HG03280 (cell line): ENCODE data around the gene TENT5C.

Source experiments
- ATAC-seq: cut with Tn5 transposase; IDR thresholded peaks from one replicate; pipeline ENCODE4 v1.9.1; 2021; ENCODE audit warnings: mild to moderate bottlenecking, moderate library complexity; ENCODE audit not compliant: unreplicated experiment

TENT5C gene

DNA sequence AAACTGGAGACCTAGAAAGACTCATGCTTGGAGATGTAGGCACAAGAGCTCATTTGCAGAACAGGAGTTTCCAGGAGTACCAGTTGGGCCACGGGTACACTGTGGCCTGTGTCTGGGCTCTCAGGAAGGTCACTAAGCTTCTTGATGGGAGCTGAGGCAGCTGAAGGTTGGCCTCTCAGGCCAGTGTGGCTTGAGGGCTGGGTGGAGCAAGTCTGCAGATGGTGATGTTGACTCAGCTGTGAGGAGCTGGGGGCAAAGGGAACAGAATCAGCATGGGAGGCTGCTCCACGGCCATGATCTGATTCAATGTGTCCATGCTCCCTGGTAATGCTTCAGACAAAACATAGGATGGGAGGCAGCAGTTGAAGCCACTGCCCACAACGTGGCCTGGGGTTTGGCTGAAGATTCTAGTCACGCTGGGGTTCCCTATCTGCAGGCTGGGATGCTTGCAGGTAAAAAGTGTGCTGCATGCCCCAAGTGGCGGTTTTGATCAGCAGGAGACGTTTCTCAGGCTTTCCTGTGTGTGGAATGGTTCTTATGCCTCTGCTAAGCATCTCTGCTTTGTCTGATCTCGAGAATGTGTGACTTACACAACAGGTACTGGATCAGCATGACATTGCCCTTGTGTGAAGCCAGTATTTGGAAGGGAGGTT is 15.4 kb upstream of the TENT5C start:
- ATAC-seq: no peak

DNA sequence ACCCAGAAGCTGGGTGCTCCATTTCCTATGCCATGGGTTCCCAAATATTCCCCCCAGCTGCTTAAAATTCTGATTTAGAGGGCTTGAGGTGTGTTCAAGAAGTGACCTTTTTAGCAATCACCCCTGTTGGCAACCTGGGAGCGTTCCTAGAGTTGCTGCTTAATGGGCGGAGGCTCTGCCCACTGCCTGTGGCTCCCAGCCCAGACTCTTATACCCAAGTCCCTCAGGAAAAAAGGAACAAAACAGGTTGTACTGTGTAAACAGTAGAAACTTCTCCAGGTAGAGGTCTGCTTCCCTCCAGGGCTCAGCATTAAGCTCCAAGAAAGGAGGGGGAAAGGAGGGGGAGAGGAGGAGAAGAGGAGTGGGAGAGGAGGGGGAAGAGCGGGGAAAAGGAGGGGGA is 14.6 kb upstream of the TENT5C start:
- no peak for ATAC-seq

DNA sequence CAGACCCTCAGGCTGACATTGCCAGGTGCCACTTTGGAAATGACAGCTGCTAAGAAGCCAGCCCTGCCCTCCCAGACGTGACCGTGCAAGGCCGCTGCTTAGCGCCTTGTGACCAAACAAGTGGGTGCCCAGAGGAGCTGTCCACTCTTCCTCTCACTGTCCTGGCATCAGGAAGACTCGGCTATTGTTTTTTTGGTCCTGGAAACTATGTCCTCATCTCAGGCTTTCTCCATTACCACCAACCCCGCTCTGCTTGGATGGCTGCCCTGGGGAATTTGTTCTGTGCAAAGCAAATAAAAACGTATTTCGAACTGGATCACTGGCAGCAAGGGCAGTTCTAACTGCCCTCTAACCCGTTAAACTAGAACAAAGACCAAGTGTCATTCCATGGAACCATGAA is 13.7 kb upstream of the TENT5C start:
- ATAC-seq: no peak

DNA sequence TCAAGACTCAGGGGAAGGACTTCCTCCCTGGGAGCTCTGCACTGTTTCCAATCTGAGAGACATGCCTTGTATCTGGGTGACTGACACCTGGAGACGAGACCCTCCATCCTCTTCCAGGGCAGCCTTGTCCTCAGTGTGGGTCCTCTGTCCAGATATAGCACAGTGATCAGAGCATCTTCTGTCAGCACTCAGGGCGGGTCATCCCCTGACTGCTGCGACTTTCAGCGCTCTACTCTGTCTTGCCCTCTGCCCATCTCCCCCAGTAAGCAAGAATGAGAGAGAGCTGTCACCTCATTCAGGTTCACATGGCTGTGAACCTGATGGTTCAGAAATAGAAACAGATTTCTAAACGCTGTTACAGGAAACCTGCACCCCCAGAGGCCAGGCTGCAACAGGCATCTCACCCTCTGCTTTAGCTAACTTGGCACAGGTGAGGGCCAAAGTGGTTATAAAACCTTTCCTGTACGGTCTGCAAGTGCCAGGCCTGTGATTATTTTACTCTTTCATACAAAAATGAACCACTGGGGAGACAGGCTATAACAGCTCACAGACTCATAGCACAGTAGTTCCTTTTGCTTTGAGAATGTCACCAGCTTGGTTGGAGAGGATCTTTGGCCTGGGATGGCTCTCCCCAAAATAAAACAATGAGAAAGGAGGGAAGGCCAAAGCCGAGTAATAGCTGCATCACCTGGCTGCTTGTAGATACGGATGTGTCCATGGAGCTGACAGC is 11.4 kb upstream of the TENT5C start:
- ATAC-seq: no peak

DNA sequence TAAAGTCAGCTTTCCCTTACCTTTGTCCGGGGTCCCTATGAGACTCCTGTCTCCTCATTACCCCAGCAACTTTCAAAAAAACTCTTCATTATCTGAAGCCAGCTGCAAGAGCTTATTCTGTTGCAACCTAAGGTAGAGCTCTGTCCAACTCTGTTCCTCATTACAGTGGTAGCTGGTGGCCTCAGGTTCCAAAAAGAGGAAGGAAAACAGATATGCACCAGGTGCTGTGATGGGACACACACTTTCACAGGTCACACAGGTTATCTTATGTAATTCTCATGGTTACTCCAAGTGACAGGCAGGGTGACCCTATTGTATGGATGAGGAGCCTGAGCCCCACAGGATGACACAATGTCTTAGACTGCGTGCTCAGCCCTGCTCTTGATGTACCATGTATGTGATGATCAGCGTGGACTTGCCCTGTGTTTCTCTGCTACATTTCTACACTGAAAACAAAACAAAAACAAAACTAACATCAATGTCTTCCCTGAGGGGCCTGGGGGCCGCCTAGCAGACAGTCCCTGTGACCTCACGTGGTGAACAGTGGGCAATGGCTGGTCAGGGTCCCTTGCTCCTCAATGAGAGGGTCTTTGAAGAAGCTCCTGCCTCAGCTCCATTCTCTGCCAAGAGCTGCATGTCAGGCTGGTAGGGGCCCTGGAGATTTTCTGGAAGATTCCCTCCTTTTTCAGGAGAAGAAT is 9.7 kb upstream of the TENT5C start:
- no peak for ATAC-seq

DNA sequence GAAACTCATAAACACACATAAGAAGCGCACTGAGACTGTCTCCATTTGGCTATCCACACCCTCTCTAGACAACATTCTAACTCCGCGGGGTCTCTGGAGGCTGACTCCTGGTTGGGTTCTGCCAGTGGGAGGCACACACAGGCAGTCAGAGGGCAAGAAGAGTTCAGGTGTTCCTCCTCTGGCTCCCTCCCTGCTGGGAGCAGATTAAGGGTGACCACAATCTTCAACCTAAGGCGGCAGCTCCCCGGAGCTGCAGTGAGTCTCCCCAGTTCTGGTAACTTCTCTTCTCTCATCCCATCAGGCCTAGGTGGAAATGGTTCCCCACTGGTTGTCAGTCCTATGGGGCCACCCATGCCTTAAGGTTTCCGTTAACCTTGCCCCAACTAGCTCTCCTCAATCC is 7.4 kb upstream of the TENT5C start:
- ATAC-seq: no peak

DNA sequence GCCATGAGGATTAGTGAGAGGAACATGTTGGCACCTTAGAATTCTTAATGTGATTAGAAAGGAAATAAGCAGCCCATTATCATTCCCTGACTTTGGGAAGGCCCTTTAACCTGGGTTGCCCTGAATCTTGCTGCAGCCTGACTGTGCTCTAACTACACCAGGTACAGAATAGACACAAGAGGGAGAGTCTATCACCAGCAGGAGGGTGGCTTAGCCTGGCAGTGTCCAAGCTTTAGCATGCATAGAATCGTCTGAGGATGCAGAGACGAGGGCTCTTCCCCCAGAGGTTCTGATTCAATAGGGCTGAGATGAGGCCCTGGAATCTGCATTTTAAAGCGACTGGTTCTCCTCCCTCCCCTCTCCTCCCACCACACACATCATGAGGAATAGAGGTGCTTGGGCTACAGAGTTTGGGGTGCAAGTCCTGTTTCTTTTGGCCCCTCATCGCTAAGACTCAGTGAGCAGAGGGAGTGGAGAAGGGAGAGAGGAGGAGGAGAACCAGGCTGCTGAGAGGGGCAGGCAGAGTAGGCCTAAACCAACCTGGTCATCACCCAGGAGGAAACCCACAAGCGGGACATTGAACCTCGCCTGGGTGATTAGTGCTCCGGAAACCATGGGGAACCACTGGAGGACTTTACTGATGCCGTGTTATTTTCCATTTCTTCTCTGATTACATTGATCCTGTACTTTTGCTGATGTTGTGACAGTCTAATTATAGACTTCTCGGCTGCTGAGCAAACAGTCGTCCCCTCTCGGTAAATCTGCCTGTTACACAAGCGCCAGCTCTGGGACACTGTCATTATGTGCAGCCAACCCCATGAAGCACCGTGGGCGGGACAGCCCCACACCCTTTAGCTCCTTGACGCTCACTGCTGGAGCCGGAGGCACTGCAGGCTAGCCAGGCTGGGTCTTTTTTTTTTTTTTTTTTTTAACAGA is 6.3 kb upstream of the TENT5C start:
- no peak for ATAC-seq

DNA sequence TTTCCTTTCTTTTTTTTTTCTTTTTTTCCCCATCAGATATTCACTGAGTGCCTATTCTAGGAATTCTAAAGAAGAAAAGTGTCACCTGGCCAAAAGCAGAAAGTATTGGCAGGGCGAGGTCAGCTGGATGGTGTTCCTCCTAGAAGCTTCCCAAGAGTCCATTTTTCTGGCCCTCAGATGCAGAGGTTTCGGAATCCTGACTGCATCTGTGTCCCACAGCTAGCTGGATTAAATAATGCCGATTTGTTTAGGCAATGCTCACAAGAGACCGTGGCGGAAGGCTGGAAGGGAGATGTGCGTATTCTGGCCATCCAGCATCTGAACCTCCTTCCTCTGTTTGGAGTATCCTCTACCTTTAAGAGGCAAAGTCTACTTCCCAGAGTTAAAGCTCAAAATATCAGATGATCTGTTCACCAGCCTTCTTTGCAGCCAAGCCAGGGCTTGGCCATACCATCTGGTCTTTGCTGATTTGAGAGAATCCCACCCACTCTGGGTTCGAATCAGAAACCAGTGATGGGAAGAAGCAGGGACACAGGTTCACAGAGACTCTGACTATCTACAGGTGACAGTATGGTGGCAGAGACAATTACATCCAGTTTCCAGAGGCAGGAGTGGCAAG is 5.4 kb upstream of the TENT5C start:
- no peak for ATAC-seq

DNA sequence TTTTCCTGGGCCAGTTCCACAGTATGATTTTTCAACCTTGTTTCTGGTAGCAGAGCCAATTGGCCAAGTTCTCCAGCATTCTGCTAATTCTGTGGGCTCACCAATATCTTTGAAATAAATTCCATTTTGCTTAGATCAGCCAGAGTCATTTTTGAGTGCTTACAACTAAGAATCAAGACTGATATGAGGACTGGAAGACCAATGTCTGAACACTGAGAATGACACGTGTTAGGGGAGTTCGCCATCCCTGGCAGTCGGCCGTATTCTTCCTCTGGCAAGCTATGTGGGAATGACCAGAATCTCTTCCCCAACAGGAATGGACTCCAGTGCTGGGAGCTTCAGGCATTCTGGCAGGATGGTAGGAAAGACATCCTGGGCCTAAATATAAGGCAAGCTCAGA is 4.9 kb upstream of the TENT5C start:
- ATAC-seq: no peak

DNA sequence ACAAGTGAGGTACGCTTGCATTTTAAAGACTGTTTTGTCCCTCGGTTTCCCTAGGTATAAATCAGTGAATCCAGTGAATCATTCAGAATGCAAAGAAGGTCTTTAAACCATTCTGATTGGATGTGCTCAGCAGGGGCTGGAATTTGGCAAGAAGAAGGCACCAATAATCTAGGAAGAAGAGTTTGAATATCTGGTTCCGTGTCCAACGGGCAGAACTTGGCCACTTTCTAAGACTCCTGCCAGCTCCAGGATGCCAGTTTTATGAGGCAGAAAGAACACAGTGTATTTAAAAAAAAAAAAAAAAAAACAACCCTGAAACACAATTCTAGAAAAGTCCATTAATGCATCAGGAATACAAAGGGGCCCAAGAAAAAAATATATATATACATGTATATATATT is 3.0 kb upstream of the TENT5C start:
- ATAC-seq: no peak

DNA sequence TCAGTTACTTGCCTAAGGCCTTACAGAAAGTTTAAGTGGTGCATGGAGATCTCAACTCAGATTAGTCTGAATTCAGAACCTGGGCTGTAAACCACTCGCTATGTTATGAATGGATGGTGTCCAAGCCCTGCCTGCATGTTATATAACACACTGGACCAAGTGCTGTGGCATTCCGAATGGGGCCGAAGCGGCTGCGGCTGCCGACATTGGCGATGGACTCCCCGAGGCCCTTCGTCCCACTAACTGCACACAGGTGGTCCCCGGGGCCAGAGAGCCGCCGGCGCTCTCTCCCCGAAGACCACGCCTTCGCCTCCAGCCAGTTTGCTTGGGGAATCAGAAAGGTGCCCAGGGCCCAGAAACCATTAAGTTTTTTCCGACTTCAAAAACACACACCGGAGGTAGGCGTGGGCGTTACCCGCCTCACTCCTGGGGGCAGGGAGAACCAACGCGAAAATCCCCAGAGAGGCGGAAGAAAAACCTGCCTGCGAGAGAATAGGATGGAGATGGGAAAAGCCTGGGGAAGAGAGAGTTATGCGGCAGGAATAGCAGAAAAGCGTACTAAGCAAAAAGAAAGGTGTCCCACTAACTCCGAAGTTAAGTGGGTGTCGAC is 579 bp upstream of the TENT5C start:
- peak; percentile 31 for ATAC-seq

DNA sequence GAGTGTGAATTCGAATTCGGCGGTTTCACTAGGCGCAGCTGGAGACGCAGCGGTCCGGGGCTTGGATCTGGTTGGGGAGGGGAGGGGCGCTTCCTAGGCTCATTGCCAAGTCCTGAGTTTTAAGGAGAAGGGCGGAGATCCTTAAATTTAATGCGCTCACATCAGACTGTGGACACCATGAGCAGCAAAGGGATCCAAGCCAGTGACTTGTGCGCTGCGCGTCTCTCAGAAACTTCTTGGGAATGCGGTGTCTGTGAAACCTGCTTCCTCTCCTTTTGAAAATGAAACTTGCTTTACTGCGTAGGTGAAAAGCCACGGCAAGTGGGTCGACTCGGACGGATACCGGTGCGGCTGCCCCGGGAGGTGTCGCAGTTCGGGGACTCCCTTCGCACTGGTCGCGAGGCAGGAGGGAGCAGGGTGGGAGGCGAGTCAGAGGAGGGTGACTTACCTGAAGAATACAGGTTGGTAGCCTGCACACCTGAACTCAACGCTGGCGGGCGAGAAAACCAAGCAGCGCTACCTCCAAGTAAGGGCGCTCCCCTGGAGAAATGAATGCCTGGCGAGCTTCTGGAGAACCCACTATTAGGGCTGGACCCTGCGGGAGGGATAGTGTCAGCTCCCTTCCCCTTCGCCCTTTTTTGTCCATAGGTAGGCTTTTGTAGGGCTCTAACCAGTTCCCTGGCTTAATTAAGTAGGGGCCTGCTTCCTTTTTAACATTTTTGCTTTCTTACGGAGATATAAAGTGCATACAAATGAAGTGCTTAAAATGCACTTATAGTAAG is 992 bp downstream of the TENT5C start:
- ATAC-seq: no peak

DNA sequence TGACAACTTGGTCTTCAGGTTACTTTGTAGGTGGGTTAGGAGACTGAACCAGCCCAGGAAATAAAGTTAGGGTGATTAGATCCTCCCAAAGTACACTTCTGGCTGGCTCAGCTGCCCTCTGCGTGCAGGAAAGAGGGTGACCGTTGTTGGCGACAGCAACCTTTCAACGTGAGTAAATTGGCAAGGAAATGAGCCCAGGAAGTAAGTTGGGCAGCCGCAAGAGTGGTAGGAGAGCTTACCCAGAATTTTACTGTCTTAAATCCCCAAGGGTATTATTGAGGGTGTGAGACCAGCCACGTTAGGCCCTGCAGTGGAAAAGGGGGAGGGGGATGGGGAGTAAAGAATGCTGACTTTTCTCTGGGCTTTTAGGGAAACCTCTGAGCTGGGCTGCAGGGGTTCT is 1.6 kb downstream of the TENT5C start:
- ATAC-seq: no peak

DNA sequence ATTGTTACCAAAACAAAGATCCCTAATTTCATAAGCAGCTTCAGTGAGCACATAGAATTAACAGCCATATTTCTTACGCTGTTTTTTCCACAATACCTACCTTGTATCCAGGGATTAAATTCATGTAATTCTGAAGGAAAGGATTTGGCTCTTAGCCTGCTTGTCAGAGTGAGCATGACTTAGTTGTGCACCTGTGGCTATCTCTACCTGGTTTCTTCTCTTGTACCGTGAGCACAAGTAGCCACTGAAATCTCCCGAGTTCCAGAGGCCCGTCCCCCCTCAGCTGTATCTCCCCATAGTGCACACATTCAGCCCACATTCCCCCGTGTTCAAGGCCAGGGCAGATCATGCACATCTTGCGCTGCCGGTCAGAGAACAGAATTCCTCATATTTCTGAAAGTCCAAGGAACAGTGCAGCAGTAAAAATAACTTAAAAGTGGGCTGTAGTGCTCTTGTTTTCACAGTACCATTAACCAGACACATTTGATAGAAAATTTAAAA is 2.3 kb downstream of the TENT5C start:
- ATAC-seq: no peak

DNA sequence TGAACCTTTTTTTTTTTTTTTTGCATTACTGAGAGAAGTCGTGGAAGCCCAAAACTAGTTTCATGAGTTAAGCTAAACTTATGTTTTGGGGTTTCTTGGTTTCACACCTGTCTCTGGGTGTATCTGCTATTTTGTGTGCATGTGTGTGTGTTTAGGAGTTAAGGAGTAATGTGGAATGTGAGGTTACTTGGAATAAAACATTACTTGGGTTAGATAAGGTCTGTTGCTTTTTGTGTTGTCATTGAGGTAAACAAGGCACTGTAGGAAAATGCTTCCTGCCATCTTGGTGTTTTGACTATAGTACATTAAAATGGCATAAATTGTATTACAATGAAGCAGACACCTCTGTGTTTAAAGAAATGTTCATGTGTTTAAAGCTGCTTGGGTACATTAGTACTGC is 2.9 kb downstream of the TENT5C start:
- ATAC-seq: no peak

DNA sequence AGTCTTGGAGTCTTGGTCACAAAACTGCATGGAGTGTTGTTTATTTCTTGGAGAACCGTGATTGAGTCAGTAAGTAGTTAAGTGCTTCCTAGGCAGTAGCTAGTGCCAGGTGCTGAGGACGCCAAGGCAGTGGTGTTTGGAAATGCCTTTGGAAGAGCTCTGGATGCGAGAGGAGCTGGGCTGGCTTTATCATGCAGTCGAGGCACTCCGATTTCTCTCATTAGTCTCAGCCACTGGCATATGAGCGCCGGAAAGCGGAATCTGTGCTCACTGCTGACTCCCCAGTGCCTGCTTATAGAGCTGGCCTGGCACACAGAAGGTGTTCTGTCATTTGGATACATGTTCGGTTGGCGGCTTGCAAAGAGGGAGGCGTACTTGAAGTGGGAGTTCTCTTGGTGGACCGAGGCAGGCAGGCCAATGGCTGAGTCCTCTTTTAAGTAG is 3.6 kb downstream of the TENT5C start:
- ATAC-seq: no peak

DNA sequence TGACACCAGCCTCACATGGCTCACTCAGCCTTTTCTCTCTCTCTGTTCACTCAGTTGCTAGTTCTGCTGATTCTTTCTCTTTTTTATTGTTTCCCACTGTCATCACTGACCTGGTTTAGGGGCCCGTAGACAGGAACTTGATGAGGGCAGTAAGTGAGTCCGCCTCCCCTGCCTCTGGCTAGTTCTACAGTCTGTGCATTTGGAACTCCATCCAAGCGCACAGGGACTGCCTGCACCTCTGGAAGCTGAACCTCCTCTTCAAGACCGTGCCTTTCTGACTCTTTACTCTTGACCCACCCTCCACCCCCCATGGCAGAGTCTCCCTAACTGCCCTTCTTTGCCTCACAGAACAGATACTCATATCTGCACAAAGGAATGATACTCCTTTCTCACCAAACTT is 4.2 kb downstream of the TENT5C start:
- ATAC-seq: no peak

DNA sequence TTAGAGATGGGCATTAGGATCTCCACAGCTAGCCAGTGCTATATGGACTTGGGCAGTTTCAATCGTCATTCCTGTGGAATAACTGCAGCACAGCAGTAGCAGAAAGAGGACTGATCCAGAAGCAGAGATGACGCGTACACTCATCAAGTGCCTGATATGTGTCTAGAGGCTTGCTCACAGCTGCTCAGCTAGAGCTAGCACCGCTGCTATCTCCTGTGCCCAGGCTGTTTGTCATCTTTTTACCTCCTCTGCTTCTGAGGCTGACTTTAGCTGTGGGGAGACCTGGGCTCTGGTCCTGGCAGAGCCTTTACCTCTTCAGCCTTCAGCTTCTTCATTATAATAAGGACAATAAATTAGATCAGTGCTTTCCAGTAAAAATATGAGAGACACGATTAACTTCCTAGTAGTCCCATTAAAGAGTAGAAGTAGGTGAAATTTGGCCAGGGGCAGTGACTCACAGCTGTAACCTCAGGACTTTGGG is 5.3 kb downstream of the TENT5C start:
- no peak for ATAC-seq

DNA sequence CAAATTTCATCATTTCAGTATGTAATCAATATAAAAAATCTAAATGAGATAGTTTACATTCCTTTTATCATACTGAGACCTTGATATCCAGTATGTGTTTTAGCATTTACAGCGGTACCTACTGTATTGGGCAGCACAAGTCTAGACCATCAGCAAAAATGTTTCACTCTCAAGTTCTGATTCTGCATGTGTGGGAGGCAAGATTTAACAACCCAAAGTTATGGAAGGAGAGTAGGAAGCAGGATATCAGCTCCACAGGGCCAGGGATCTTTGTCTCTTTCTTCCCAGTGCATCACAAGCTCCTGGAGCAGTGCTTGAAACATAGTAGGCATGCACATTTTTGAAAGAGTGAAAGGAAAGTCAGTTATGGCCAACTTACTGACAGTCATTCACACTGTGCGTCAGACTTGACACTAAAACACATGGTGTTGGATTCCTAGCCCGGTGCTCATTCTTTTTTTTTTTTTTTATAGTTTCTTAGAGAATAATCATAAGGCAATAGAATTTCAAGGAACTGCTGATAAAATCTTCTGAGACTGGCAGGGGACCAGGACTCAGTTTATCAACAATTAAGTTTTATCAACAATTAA is 6.1 kb downstream of the TENT5C start:
- ATAC-seq: no peak
